HG03558 (cell line): Measurements from ENCODE around the gene TBC1D16.

Source experiments
- ATAC-seq: cut with Tn5 transposase; IDR thresholded peaks from one replicate; pipeline ENCODE4 v1.9.1; 2021; ENCODE audit warnings: moderate number of reproducible peaks; ENCODE audit not compliant: unreplicated experiment; ENCODE audit errors: extremely low read depth

The TBC1D16 gene

GRCh38 chr17:79954281-79955166 is 81.1 kb downstream of the TBC1D16 start:
- ATAC-seq = no peak

- ATAC-seq = no peak
These were observed 82.3 kb downstream of the TBC1D16 start for GRCh38 chr17:79953335-79953734.

GRCh38 chr17:79952901-79953300 is 82.8 kb downstream of the TBC1D16 start:
- ATAC-seq = no peak

- no peak for ATAC-seq
These were observed 83.3 kb downstream of the TBC1D16 start for GRCh38 chr17:79952265-79952877.

- ATAC-seq = no peak
These were observed 84.1 kb downstream of the TBC1D16 start for GRCh38 chr17:79951361-79952264.

- ATAC-seq = no peak
These were observed 84.9 kb downstream of the TBC1D16 start for GRCh38 chr17:79950751-79951150.

- ATAC-seq = no peak
These were observed 85.4 kb downstream of the TBC1D16 start for GRCh38 chr17:79950306-79950705.

GRCh38 chr17:79949656-79950209 is 85.9 kb downstream of the TBC1D16 start:
- no peak for ATAC-seq

GRCh38 chr17:79948945-79949655 is 86.6 kb downstream of the TBC1D16 start:
- ATAC-seq = no peak

GRCh38 chr17:79948406-79948944 is 87.2 kb downstream of the TBC1D16 start:
- ATAC-seq = no peak

- ATAC-seq = no peak
These were observed 88.2 kb downstream of the TBC1D16 start for GRCh38 chr17:79947351-79948031.

- no peak for ATAC-seq
These were observed 89.1 kb downstream of the TBC1D16 start for GRCh38 chr17:79946352-79947231.

GRCh38 chr17:79945591-79946255 is 89.9 kb downstream of the TBC1D16 start:
- ATAC-seq = no peak

GRCh38 chr17:79944821-79945391 is 90.8 kb downstream of the TBC1D16 start:
- ATAC-seq = no peak

GRCh38 chr17:79944251-79944812 is 91.3 kb downstream of the TBC1D16 start:
- no peak for ATAC-seq

GRCh38 chr17:79943347-79944241 is 92.1 kb downstream of the TBC1D16 start:
- no peak for ATAC-seq
